NCI-H2107 treated with DMSO at 0.1 percent for 48 hours (cell line): ENCODE measurements around the gene CCDC89.
"Not testable (repeated sequence)": the region's sequence is repeated elsewhere in the genome, so short reads cannot be mapped to it uniquely, and the experiment has no call there.

Source experiments
- DNase-seq: peaks from one replicate; lab custom pipeline; 2025; ENCODE audit not compliant: unreplicated experiment; lab: John Stamatoyannopoulos, UW

The CCDC89 gene

GRCh38 chr11:85654343-85654742, 31.7 kb downstream of the CCDC89 start:
- DNase-seq = not testable (repeated sequence)

GRCh38 chr11:85652786-85653447, 33.1 kb downstream of the CCDC89 start:
- no peak for DNase-seq

- no peak for DNase-seq
These were observed 34.9 kb downstream of the CCDC89 start for GRCh38 chr11:85651118-85651517.

- peak; percentile 88 for DNase-seq
These were observed 38.2 kb downstream of the CCDC89 start, which contains the start of gene TMEM126A for GRCh38 chr11:85647604-85648299. Gene TMEM126A, plus strand, starts transcription at chr11:85647967. Its CDS starts 2,289 bp downstream, at chr11:85650256.

- DNase-seq = no peak
These were observed 38.9 kb downstream of the CCDC89 start for GRCh38 chr11:85647078-85647477.

GRCh38 chr11:85643191-85643614, 42.8 kb downstream of the CCDC89 start:
- no peak for DNase-seq

GRCh38 chr11:85634747-85635146, 51.2 kb downstream of the CCDC89 start:
- DNase-seq = no peak
